ENCODE results near the gene NTSR1.

- TF ChIP-seq CTCF (IDR thresholded peaks at IDR 0.05) = no peak
- TF ChIP-seq EZH2 (IDR thresholded peaks at IDR 0.05; ENCODE audit: borderline replicate concordance, insufficient read depth, low read depth, low read length, poor library complexity, severe bottlenecking) = no peak
Observed at GRCh38 chr20:62712606-62713005, 4.0 kb downstream of the NTSR1 start.

Measured in B cell (primary cell).